HT-29 (cell line): ENCODE data around the gene JUNB. TPM values are rescaled to one million over a fixed set of nuclear protein-coding genes. Genes with fewer than 3 reads are reported as not detected.
"Not testable (repeated sequence)": the region's sequence is repeated elsewhere in the genome, so short reads cannot be mapped to it uniquely, and the experiment has no call there.

Experiments used
- DNase-seq: peaks from one replicate; pipeline ENCODE4 v3.0.0-alpha.2; 2015; ENCODE audit warnings: low spot score
- total RNA-seq: library from RNA; depleted of rRNA; stranded (reverse); fragments of >200 nt; shearing (Covaris generic); gene quantifications from 2 replicates; pipeline ENCODE4 v1.2.3, GENCODE V29; 2014

The JUNB gene
- total RNA-seq, 1 experiment from 2014 or later = 620 TPM

- no peak for DNase-seq
Observed at GRCh38 chr19:12804051-12804450, 12.8 kb downstream of the JUNB start.

- peak; percentile 79 for DNase-seq
Observed at GRCh38 chr19:12806242-12807081, 15.2 kb downstream of the JUNB start, which contains the start of gene RNASEH2A. Gene RNASEH2A (plus strand): TSS chr19:12806584. CDS start chr19:12806674, 90 bp downstream.

- DNase-seq = no peak
Observed at GRCh38 chr19:12815088-12815487, 23.8 kb downstream of the JUNB start.

DNA sequence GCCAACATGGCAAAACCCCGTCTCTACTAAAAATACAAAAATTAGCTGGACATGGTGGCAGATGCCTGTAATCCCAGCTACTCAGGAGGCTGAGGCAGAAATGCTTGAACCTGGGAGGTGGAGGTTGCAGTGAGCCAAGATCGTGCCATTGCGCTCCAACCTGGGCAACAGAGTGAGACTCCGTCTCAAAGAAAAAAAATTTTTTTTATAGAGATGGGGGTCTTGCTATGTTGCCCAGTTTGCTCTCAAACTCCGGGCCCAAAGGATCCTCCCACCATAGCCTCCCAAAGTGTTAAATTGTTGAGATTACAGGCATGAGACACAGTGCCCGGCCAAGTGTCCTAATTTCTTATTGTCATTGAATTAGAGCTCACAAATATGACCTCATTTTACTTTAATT, 25.9 kb downstream of the JUNB start:
- not testable (repeated sequence) for DNase-seq

GRCh38 chr19:12817810-12818209, 26.5 kb downstream of the JUNB start:
- not testable (repeated sequence) for DNase-seq

- no peak for DNase-seq
Observed at GRCh38 chr19:12821761-12822160, 30.5 kb downstream of the JUNB start.

DNA sequence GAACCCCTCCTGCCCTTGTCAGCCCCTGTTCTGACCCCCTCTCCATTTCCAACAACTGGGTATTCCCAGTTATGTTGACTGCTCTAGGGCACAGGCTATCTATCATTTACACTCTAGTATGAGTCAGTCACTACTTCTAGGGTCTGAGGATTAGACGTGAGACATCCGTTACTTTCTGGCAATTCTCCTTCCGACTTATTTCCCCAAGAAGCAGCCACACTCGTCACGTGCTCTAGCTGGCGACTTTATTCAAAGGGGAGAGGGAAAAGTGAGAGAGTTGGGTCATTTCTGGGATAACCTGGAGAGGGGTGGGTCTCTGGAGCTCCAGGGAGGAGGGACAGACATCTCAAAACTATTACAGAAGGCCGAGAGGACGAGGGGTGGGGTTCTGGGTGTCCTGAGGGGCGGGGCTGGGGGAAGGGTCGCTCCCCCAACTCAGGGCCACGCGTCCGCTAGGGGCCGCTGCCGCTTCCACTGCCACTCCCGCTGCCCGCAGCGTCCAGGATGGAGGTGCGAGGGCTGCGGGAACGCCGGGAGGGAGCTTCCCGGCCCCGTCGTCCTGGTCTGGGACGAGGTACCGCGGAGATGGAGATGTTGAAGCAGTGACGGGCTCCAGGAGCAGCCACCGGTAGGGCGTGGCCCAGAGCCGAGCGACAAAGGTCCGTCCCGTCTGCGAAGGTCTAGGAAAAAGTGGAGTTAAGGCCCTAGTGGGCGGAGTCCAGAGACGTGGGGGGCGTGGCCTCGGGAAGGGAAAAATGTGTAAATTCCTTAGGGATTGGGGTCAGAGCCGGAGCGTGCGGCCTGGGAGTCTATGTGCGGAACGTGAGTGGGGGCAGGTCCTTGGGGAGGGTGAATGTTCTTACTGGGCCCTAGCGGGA, 34.2 kb downstream of the JUNB start:
- no peak for DNase-seq

GRCh38 chr19:12828494-12828893, 37.2 kb downstream of the JUNB start:
- peak; percentile 29 for DNase-seq

GRCh38 chr19:12833418-12833737, 42.1 kb downstream of the JUNB start:
- no peak for DNase-seq

GRCh38 chr19:12833738-12834565, 42.7 kb downstream of the JUNB start:
- DNase-seq = no peak

DNA sequence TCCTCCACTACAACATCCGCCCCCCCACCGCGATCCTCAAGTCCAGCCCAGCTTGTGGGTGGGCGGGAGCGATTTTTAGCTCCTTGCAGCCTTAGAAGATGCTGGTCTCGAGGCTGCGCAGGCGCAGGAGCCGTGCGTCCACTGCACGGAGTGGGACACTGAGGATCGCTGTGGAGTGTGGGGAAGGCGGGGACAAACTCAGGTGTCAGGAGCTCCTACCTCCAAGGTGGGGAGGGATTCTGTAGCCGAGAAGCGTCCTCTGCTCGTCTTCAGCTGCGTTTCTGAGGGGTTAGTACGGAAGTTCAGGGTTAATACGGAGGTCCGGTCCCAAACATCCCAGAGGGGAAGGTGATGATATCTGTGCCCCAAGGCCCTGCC, 43.3 kb downstream of the JUNB start, which contains the start of gene RTBDN:
RTBDN (minus strand) TSS at position 14 of the 378 bp plus-strand sequence. CDS start 4,600 bp downstream, outside the sequence.
- DNase-seq = no peak

GRCh38 chr19:12834976-12835757, 43.9 kb downstream of the JUNB start:
- peak; percentile 21 for DNase-seq

DNA sequence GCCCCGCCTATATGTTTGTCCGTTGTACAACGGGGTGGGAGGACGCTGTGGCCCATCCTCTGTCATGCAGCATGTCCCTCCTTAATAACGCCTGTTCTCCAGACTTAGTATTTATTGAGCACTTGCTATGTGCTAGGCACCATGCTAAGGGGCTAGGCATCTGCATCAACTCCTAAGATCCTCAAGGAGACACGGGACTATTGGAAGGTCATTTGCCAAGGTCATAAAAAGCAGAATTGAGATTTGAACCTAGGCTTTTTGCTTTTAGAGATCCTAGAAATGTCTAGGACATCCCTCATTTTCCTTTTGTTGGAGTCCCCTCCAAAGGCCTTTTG, 45.2 kb downstream of the JUNB start:
- DNase-seq = no peak

- no peak for DNase-seq
Observed at GRCh38 chr19:12837225-12837624, 45.9 kb downstream of the JUNB start.

GRCh38 chr19:12838182-12838885, 47.0 kb downstream of the JUNB start, which contains the start of gene MAST1:
Gene MAST1 (plus strand): TSS chr19:12838515. CDS start chr19:12838573, 58 bp downstream.
- DNase-seq = peak; percentile 37

- DNase-seq = no peak
Observed at GRCh38 chr19:12838886-12839756, 47.8 kb downstream of the JUNB start.

DNA sequence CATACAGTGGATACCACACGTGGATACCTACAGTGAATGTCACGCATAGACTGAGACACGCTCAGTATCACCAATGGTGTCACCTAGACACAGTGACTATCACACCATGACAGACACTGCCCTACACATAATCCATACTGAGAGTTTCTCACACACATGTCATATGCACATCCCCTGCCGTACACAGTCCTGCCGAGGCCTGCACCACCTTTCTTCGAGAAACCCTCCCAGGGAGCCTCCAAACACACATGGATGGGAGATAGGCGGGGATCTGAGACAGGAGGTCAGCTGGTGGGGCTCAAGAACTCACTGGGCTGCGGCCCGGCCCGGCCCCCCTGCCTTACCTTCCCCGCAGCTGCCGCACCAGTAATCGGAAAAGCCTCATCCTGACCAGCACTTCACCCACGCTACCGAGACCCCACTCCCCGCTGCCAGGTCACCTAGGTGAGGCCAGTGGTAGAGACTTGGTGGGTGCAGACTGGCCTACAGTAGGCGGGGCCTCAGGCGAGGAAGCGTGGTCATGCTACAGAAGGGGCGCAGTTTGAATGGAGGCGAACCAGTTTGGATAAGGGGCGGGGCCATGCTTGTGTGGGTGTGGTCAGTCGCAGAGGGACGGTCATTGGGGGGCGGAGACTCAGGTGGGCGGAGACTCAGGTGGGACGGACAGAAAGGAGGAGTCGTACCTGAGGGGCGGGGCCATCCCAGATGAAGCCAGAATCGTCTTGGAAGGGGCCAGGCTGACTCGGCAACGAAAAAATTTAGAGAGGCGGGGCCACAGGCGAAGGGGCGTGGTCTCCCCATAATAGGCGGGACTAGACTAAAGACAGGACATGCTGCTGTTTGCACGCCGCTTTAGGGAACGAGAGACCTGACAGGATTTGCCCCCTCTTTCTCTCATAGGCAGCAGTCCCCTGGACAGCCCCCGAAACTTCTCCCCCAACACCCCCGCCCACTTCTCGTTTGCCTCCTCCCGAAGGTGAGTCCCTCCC, 49.1 kb downstream of the JUNB start:
- peak; percentile 73 for DNase-seq

GRCh38 chr19:12841094-12841493, 49.8 kb downstream of the JUNB start:
- no peak for DNase-seq
